NK-92 (cell line): Measurements from ENCODE around the gene LRSAM1.

Experiments
- DNase-seq: peaks from one replicate; lab custom pipeline; 2025; ENCODE audit not compliant: unreplicated experiment; lab: John Stamatoyannopoulos, UW

The LRSAM1 gene

DNA sequence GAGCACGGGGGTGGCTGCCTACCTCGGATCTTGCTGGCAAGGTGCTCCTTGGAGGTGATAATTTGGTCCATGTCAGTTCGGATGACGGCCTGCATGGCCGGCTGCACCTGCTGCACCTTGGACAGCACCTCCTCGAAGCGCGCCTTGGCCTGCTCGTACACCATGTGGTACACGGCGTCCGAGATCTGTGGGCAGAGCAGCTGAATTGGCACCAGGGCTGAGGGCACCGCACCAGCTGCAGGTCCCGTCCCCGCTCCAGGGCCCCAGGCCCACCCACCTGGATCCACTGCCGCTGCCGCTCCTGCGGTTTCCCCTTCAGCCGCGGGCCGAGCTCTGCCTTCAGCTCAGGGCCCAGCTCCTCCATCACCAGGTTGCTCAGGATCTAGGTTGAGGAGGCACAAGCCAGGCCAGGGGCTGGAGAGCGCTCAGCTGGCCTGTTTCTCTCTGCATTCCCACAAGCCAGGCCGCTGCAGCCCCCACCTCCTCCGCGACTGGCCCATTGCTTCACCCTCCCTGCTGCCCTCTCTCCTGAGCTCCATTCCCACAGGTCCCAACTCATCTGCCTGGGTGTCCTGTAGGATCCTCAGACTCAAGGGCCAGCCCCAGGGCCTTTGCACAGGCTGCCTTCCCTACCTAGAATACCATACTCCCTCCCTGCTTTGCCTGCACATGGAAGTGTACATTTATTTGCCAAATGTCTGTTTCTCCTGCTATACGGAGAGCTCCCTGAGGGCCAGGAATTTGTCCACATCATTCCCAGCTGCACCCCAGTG, 65.7 kb downstream of the LRSAM1 start:
- DNase-seq: no peak

DNA sequence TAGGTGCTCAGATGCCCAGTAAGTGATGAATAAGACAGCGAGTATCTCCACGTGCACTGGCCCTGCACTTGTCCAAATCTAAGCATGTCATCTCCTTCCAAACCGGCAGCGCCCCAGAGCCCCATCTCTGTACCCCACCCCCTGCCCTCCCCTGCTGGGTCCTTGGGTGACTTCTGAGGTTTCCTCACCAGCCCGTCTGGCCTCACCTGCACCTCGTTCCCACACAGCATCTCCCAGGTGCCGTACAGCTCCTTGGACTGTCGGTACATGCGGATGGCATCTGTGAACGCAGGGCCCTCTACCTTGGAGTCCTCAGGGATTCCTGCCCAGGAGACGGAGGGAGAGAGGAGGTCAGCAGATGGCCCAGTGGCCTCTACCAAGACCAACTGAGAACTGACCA, 66.3 kb downstream of the LRSAM1 start:
- DNase-seq: no peak

DNA sequence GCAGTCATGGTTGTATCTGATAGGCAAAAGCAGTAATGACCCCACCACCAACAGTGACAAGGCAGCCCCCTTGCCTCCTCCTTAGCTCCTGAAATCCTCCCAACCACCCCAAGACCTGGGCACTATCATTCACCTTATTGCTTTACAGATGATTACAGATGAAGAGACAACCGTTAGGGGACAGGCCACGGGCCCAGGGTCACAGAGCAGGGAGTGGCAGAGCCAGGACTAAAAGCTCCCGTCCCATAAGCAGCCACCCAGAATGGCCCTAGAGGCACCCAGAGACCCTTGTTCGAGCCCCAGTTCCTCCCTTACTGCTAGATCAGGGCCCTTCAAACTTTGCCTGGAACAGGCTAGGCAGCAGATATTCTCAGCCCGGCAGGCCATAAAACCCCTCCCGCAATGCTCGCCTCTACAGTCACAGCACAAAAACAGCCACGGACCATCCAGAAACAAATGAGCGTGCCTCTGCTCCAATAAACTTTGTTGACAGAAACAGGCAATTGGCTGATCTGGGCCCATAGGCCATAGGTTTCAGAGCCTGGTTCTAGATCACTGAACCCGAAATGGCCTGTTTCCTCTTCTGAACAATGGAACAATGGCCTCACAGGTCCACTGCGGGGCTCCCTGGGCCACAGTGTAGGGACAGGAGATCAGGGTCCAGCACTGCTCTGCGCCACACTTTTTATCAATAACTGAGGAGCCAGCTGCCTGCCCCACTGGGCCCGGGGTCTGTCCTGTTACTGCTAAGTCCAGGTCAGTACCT, 67.0 kb downstream of the LRSAM1 start:
- DNase-seq: no peak

DNA sequence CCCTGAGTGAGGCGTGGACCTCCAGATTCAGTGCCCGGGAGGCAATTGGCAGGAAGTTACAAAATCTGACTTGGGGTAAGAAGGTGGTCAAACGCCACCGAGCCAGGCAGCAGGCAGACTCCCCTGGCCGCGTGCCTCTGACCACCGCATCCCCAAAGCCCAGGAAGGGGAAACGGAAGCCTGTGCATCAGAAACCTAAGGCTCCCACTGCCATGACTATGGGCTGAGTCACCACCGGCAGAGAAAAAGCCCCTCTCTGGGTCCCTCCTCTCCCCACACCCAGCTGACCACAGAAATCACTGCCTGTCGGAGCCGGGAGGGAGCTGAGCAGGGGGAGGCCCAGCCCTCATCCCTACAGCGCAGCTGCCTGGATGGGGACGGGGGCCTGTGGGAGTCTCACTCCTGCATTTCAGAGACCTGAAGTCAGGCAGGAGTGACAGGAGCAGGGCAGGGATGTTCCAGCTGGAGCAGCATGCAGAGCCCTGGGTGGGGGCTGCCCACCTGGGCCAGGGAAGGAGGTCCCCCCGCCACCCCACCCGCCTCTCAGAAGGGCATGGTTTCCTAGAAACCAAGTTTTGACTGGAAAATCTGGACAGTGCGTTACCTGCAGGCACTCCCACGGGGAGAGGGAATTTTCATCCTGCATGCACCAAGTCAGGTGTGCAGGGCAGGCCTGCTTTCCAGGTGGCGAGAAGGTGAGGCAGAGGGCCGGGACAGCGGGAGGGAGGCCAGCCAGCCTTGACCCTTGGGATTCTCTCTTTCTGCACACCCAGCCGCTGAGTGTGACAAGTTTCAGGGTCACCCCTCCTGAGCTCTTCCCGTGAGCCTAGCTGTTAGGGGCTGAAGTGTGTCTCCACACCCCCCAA, 68.2 kb downstream of the LRSAM1 start:
- DNase-seq: no peak

DNA sequence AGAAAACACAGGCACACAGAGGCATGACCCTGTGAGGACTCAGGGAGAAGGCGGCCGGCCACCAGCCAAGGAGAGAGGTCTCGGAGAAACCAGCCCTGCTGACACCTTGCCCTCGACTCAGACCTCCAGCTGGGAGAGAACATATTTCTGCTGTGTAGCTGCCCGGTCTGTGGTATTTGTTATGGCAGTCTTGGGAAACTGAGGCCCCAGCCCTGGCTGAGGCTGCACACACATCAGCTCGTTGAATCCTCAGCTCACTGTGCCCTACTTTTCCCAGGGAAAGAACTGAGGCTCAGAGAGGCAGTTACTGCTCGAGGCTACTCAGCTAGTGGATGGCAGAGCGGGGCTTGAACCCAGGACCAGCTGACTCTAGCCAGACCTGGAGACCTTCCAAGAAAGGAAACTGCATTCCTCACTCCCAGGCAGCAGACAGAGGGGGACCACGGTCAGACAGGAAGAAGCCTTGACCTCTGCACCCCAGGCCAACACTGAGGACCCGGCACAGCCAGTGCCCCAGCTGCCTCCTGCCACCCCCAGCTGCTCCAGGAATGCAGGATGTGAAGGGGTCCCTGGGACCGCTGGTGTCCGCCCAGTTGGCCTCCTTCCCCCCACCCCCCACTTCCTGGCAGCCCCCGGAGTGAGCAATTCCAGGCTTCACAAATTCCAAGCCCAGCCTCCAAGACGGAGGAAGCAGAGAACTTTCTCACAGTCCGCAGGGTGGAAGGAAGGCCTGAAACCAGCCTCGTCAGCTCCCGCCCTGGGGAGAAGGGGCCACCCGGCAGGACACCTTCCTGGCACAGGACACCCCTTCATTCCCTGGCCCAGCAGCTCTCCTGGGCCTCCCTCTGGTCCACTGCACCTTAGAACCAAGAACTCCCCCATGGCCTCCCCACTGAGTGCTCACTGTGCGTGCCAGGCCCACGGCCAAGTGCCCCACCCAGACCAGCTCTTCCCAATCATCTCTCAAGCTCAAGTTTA, 69.9 kb downstream of the LRSAM1 start:
- DNase-seq: no peak

- no peak for DNase-seq
Observed at GRCh38 chr9:127521919-127522304, 70.6 kb downstream of the LRSAM1 start.

- DNase-seq: no peak
Observed at GRCh38 chr9:127522727-127523126, 71.4 kb downstream of the LRSAM1 start.

DNA sequence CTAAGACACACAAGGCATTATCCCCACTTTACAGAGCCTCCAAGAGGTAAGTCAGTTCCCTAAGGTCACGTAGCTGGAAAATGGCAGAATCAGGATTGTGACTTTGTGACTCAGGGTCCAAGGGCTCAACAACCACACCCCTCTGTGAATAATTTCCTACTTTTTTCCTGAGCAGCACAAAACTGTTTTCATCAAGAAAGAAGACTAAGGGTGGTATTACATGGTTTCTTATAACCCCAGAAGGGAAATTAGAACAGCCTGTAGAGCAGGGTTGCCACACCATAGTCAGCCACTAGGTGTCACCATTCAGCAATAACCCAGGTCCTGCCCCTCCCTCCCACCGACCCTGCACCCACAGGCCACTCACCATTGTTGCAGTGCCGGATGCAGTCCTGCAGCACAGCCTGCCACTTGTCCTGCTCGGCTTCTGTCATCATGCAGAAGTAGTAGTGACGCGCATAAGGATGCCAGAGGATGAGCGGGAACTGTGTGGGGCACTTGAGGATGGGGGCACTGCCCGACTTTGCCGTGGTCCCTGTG, 72.1 kb downstream of the LRSAM1 start:
- DNase-seq: no peak

DNA sequence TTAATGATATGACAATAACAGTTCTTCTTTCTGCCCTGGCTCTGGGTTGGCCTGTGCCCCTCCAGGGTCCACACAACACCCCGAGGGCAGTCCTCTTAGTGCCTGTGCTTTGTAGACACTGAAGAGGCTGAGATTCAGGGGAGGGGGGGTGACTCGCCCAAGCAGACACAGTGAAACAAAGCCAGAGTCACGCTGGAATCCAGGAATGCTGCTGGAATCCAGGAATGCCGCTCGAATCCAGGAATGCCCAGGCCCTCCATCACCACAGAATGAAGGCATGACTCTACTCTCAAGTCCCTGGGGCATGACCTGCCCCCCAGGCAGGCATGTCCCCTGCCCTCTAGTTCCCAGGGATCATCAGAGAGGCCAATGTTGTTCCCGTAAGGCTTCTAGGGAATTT, 73.1 kb downstream of the LRSAM1 start:
- no peak for DNase-seq

DNA sequence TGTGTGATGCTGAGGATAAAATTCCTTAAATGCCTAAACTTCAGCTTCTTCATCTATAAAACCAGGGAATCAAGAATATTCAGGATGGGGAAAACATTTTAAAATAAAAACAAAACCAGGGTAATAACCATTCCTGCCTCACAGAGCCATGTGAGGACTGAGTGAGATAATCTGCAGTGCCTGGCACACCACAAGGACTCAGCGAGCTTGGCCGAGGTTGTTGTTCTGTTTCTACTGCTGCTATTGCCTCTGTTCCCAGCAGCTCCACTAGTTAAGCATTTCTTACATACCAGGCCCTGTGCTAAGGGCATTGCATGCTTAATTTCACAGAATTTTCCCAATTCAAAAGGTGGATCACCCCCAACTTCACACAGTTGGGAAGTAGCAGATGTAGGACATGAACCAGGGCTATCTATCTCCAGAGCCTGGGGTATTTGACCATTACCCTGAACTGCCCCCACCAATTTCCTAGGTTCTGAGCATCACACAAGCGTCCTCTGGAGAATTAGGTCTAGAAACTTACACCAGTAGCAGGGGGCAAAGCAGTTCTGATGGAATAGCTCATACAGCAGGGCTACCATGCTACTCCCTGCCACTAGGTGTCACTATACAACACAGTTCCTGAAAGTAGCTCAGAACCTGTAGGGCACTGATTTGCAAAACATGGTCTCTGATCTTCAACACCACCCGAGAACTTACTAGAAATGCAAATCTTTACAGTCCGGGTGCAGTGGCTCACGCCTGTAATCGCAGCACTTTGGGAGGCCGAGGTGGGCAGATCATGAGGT, 74.3 kb downstream of the LRSAM1 start:
- no peak for DNase-seq

DNA sequence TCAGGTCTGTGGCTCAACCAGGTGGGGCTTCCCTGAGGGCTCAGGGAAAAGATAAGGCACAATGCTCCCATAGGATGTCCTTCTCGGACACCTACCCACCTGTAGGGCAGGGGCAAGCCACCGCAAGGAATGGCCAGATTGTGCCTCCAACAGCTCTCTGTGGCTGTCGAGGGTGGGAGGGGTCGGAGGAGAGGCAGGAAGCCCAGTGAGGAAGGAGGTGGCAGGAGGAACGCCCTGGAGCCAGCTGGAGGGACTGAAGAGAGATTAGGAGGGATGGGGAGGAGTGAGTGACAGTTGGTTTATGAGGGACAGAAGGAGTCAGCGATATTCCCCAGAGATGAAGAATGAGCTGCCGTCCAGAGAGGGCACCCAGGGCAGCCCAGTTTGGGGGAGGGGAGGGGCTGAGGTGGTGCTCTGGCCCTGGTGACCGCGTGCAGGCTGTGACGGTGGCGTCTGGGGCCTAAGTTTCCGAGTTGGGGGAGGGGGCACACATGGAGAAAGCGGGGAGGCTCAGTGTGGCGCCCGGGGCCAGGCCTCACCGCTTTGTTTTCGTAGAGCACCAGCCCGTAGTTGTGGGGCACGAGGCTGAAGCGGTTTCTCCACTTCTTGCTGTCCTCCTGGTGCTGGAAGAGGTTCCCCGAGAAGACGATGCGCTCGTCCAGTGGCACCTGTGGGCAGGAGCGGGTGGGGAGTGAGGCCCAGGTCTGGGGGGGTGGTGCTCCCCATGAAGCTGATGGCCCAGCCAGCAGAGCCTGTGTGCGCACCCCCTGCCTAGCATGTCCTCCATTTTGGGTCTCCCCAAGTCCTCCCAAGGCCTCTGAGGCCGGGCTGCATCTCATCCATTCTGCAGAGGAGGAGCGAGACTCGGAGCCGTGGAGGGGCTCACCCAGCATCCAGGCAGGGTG, 75.6 kb downstream of the LRSAM1 start:
- no peak for DNase-seq

GRCh38 chr9:127527560-127528268, 76.4 kb downstream of the LRSAM1 start:
- no peak for DNase-seq

GRCh38 chr9:127528422-127529251, 77.3 kb downstream of the LRSAM1 start:
- no peak for DNase-seq

DNA sequence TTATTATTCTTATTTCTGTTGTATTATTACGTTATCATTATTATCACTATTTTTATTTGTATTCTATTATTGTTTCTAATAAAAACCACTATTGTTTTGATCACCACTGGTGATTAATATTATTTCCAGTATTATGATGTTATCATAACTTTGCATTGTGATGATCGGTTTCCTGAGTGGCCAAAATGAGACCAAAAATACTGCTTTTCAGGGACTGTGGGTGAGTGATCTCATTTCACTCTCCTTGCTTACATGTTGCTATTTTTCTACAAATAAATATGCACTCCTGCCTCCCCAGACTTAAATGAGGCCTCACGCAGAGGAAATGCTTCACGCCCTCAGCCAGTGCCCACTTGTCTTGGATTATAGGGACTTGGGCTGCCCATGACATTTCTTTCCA, 78.4 kb downstream of the LRSAM1 start:
- no peak for DNase-seq

GRCh38 chr9:127530206-127530941, 79.1 kb downstream of the LRSAM1 start:
- no peak for DNase-seq

- DNase-seq: no peak
Observed at GRCh38 chr9:127531676-127532075, 80.4 kb downstream of the LRSAM1 start.
